HG02588 (cell line): Measurements from ENCODE around the gene FRA10AC1.

Experiments used
- ATAC-seq: cut with Tn5 transposase; IDR thresholded peaks from one replicate; pipeline ENCODE4 v1.9.1; 2021; ENCODE audit warnings: mild to moderate bottlenecking, moderate library complexity; ENCODE audit not compliant: unreplicated experiment

Gene FRA10AC1, protein sequence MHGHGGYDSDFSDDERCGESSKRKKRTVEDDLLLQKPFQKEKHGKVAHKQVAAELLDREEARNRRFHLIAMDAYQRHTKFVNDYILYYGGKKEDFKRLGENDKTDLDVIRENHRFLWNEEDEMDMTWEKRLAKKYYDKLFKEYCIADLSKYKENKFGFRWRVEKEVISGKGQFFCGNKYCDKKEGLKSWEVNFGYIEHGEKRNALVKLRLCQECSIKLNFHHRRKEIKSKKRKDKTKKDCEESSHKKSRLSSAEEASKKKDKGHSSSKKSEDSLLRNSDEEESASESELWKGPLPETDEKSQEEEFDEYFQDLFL

GRCh38 chr10:93702210-93703001 lies at the start of gene FRA10AC1:
Gene FRA10AC1 (minus strand): TSS chr10:93702592. CDS start chr10:93700106, 2,486 bp downstream.
- ATAC-seq = peak; percentile 83

DNA sequence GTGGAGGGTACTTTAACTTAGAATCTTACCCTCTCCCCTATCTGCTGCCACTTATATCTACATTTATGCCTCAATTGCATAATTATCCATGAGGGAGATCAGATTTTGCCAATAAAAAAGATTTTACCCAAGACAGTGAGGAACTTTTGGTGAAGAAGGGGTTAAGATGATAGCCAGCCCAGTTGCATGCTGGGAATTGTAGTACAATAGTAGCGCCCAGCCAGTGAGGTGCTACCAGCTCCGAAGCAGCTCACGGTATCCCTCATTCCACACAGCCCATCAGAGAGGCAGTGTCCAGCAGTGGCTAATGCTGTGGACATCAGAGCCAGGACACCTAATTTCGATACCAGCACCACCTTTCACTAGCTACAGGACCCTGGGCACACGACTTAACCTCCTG lies 49.4 kb upstream of the FRA10AC1 start:
- ATAC-seq = no peak

GRCh38 chr10:93751124-93751523 lies 48.7 kb upstream of the FRA10AC1 start:
- ATAC-seq = no peak

DNA sequence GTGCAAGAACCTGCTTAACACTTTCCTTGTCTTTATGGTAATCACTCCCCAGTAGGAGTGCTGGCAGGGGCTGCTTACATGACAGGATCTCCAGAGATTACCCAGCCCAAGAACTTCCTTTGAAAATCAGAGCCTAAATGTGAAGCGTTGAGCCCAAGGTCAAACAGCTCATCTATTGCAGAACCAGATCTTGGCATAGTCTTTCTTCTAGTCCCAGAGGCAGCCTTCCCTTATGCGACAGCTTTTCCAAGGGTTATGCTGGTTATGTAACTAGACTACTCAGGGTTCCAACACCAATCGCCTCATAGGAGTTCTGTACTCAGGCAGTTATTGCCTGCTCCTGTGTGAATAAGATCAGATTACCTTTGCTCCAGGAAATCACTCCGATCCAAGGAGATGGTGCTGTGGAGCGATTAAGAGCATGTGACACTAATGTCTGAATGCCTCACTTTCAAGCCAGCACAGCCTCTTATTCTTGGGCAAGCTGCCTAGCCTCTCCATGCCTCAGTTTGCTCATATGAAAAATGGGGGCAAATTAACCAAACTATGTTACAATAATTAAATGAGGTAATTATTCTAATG lies 46.9 kb upstream of the FRA10AC1 start:
- no peak for ATAC-seq

GRCh38 chr10:93746844-93747284 lies 44.5 kb upstream of the FRA10AC1 start:
- no peak for ATAC-seq

- ATAC-seq = no peak
Observed at GRCh38 chr10:93745408-93746065, 43.1 kb upstream of the FRA10AC1 start.

DNA sequence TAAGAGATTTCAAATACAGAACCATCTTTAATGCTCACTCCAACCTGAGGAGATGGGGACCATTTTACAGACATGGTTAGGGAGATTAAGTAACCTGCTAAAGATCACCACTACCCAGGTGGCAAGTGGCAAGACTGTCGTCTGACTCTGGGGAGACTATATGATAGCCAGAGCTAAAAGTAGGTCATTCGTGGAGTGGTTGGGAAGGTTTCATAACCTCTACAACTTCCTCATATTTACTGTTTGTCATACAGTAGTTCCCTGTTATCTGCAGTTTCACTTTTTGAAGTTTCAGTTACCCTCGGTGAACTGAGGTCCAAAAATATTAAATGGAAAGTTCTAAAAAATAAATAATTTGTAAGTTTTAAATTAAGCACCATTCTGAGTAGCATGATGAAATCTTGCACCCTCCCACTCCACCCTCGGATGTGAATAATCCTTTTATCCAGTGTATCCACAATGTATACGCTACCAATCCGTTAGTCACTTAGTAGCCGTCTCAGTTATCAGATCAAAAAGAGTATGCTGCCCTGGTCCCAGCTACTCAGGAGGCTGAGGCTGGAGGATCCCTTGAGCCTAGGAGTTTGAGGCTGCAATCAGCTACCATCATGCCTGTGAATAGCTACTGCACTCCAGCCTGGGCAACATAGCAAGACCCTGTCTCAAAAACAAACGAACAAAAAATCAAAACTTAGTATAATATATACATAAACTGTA lies 40.4 kb upstream of the FRA10AC1 start:
- ATAC-seq = peak; percentile 79

- no peak for ATAC-seq
Observed at GRCh38 chr10:93741367-93741766, 39.0 kb upstream of the FRA10AC1 start.

DNA sequence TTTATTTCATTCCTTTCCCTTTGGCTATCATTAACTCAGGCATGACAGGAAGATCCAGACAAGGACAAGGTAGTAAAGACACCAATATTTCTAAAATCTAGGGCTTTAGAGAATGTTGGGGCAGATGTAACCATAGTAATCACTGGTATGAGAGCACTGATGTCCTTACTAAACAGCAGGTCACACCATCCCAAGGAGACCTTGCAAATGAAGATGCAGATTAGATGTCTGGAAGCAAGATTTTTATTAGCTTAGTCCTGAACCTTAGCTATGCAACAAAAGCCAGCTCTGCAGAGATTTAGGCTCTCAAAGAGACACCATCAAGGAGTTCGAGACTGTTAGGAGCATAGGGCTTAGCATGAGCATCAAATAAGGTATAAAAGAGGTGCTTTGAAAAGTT lies 23.6 kb upstream of the FRA10AC1 start:
- ATAC-seq = no peak

DNA sequence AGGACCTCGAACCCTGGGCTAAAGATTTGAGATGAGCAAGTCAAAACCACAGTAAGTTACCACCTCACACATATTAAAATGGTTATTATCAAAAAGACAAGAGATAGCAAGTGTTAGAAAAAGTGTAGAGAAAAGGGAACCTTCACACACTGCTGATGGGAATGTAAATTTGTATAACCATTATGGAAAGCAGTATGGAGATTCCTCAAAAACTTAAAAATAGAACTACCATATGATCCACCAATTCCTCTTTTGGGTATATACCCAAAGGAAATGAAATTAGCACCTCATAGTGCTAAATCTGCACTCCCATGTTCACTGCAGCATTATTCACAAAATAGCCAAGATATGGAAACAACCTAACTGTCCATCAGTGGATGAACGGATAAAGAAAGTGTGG lies 20.8 kb upstream of the FRA10AC1 start:
- ATAC-seq = no peak

DNA sequence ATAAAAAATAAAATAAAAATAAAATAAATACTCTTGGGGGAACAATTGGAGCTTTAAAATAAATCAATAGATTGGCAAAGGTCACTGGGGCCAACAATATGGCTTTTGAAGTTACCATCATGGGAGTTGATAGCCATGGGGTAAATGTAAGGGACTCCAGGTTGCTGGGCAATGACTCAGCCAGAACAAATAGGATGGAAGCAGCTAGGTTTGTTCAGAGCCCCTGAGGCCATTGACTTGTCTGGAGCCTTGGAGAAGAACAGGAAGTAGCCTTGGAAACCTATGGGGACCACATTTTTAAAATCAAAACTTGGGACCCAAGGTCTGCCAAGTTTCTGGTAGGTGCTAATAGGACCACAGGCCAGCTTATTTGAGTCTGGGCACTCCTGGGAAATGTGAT lies 20.2 kb upstream of the FRA10AC1 start:
- no peak for ATAC-seq

GRCh38 chr10:93719901-93720300 lies 17.5 kb upstream of the FRA10AC1 start:
- no peak for ATAC-seq

DNA sequence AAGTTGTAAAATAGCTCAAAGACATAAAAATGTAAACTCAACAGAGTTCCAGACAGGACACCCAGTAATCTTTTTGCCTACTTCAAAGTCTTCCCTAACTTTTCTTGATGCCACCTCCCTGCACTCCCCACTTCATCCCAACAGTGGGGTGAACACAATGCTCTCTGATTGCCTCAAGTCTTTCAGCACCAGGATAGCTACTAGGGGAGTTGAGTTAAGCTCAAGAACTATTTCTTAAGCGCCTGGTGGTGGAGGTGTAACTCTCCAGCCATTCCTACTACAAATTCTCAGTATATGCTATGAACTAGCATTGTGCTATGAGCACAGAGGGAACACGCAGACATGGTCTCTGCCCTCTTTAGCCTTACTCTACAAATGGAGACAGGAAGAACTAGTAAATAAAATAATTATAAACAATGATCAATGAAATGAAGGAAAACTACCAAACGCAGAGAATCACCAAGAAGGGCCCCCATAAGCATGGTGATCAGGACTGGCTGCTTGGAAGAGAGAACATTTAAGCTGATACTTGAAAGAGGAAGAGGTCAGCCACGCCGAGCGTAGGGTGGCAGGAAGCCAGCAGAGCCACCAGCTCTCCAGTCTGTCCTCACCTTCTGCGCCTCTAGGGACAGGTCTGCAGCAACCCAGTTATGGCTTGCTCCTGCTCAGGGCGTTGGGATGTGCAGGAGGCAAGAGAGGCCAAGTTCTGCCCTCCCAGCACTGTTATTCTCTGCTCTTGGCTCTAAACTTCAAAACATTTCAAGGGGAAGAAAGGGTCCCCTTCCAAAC lies 16.7 kb upstream of the FRA10AC1 start:
- ATAC-seq = no peak

DNA sequence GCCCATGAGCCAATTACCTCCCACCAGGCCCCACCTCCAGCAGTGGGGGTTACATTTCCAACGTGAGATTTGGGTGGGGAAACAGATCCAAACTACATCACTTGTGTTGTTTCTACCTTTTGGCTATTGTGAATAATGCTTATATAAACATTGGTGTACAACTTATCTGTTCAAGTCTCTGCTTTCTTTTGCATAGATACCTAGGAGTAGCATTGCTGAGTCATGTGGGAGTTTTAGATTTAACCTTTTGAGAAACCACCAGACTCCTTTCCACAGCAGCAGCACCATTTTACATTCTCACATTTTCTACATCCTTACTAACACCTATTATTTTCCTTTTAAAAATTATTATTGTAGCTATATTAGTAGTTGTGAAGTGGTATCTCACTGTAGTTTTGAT lies 14.4 kb upstream of the FRA10AC1 start:
- ATAC-seq = no peak

- peak; percentile 95 for ATAC-seq
Observed at GRCh38 chr10:93715345-93715744, 13.0 kb upstream of the FRA10AC1 start.

DNA sequence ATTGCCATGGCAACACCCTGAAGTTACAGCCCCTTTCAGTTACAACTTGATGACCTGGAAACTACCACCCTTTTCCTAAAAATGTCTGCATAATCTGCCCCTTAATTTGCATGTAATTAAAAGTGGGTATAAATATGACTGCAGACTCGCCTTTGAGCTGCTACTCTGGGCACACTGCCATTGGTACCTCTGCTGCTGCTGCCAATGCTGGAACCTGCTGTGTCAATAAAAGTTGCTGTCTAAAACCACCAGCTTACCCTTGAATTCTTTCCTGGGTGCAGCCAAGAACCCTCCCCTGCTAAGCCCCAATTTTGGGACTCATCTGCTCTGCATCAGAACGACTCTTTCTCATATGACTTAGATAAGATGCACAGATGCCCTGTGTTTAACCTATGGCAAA lies 10.2 kb upstream of the FRA10AC1 start:
- no peak for ATAC-seq

DNA sequence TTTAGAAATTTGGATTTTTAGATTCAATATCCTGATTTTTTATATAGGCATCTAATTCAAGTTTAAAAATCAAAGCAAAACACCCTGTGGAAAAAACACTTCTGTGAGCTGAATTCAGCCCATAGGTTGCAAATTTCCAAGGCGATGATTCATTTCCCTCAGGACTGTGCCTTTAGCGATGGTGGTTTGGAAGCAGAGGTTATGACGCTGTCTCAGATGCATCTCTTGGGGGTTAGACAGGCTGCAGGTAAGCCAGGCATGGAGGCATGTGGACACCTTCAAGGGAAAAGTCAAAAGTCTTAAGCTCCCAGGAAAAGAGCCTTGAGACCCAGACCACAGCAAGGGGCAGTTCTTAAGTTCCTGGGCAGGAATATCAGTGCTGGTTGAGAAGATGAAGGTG lies 9.5 kb upstream of the FRA10AC1 start:
- ATAC-seq = no peak

- no peak for ATAC-seq
Observed at GRCh38 chr10:93710333-93710909, 8.0 kb upstream of the FRA10AC1 start.

DNA sequence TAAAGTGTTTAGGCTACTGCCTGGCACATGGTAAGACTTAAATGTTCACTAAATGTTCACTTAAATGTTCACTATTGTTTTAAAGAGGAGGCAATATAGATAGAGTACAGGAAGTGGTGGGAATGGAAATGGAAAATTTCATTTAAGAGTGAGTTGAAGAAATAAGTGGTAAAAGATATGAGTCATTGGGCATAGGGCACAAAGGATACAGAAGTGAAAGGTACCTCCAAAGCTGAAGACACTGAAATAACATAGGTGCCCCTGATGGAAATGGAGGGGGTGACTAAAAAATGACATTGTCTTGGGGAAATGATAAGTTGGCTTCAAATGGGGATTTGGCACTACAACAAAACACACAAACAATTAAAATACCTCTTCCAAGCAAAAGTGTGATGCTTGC lies 5.2 kb upstream of the FRA10AC1 start:
- ATAC-seq = no peak

DNA sequence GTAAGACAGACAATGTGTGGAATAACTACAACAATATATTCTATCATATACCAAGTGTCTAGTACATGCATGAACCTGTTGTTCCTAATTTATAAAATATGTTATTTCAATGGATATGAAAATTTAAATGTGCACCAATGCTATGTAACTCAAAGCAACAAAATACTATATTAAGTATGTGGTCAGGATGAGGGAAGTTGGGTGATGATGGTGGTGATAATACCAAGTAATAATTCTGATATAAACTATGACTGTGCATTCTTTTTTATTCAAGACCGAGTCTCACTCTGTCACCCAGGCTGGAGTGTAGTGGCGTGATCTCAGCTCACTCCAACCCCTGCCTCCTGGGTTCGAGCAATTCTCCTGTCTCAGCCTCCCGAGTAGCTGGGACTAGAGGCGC lies 2.1 kb upstream of the FRA10AC1 start:
- ATAC-seq = no peak
